Embryonic facial prominence (tissue), 1 donor: Measurements from ENCODE around the gene ATP2C2.
"Not testable (repeated sequence)": the region's sequence is repeated elsewhere in the genome, so short reads cannot be mapped to it uniquely, and the experiment has no call there.

ENCODE experiments used
- DNase-seq: peaks from one replicate; pipeline ENCODE4 v3.0.0-alpha.2; 2016; ENCODE audit errors: extremely low spot score

The ATP2C2 gene

DNA sequence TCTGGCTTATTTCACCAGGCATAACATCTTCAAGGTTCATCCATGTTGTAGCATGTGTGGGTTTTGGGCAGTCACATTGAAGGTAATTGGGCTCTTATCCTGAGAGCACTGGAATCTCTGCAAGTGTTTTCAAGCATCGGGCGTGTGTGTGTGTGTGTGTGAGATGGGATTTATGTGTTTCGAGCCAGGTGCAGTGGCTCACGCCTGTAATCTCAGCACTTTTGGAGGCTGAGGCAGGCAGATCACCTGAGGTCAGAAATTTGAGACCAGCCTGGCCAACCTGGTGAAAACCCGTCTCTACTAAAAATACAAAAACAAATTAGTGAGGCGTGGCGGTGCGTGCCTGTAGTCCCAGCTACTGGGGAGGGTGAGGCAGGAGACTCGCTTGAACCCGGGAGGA is 27.7 kb downstream of the ATP2C2 start:
- DNase-seq, result not testable (repeated sequence)

DNA sequence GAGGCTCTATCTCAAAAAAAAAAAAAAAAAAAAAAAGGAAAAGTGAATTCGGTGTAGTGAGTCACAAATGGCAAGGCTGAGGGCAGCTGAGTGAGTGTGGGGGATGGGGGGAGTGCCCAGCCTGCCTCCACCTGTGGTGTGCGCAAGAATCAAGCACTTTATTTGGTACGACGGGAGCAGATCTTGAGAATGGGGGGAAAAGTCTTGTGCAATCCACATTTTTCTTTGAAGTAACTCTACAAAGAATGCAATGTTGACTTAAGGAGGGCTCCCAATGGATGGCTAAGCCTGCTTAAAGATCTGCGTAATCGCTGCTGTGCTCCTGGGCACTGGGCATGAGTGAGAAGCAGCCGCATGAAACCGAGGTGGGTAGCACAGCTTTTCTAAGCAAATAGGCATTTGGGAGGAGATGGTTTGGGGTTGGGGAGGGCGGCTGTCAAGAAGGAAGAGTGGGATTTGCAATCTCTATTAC is 28.2 kb downstream of the ATP2C2 start:
- no peak for DNase-seq

DNA sequence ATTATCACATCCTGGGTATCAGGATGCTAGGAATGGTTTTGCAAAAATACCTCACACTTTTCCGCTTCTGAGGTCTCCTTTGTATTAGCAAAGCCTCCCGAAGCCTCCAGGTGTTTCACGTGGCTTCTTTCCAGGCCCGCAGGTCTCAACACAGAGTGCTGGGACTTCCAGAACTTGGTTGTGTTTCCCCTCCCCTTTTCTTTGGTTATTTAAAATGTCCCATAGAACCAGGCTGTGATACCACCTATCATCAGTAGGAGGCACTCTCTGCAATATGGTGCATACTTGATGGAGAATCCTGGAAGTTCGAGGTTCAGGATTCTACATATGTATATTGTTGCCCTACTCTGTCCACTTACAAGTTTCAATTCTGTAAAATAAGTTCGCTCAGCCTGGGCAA is 28.8 kb downstream of the ATP2C2 start:
- no peak for DNase-seq

DNA sequence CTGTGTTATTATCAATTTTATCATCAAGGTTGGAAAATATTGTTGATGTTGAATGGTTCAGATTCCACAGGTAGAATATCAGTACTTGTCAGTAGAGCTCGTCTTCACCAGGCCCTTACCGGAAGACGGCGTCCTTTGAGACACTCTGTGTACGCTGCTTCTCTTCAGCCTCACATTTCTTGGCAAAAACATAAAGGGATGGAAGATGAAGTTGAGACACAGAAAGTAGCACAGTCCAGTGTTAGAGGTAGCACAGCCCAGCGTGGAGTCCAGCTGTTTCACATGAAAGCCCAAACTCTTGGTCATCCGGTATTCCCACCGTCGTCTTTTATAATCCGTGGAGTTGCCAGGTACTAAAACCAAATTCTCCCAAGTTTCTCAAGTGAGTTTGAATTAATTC is 30.4 kb downstream of the ATP2C2 start:
- no peak for DNase-seq

DNA sequence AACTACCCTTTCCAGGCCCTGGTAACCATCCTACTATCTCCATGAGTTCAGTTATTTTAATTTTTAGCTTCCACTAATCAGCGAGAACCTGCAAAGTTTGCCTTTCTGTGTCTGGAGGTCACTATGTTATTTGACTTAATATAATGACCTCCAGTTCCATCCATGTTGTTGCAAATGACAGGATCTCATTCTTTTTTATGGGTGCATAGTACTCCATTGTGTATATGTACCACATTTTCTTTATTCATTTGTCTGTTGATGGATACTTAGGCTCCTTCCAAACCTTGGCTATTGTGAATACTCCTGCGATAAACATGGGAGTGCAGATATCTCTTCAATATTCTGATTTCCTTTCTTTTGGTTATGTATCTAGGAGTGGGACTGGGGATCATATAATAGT is 31.6 kb downstream of the ATP2C2 start:
- not testable (repeated sequence) for DNase-seq

DNA sequence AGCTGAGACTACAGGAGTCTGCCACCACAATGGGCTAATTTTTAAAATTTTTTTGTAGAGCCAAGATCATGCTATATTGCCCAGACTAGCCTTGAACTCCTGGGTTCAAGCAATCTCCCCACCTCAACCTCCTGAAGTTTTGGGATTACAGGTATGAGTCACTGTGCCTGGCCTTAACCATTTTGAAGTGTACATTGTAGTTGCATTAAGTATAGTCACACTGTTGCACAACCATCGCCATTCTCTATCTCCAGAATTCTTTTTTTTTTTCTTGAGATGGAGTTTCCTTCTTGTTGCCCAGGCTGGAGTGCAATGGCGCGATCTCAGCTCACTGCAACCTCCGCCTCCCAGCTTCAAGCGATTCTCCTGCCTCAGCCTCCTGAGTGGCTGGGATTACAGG is 35.1 kb downstream of the ATP2C2 start:
- not testable (repeated sequence) for DNase-seq

DNA sequence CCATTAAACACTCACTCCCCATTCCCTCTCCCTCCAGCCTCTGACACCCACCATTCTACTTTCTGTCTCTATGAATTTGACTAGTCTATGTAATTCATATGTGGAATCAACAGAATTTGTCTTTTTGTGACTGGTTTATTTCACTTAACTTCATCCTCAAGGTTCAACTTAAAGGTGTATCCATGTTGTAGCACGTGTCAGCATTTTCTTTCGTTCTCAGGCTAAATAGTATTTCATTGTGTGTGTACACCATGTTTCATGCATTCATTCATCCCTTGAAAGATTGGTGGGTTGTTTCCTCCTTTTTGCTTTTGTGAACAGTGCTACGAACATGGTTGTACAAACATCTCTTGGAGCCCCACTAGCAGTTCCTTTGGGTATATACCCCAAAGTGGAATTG is 36.0 kb downstream of the ATP2C2 start:
- DNase-seq, result no peak

DNA sequence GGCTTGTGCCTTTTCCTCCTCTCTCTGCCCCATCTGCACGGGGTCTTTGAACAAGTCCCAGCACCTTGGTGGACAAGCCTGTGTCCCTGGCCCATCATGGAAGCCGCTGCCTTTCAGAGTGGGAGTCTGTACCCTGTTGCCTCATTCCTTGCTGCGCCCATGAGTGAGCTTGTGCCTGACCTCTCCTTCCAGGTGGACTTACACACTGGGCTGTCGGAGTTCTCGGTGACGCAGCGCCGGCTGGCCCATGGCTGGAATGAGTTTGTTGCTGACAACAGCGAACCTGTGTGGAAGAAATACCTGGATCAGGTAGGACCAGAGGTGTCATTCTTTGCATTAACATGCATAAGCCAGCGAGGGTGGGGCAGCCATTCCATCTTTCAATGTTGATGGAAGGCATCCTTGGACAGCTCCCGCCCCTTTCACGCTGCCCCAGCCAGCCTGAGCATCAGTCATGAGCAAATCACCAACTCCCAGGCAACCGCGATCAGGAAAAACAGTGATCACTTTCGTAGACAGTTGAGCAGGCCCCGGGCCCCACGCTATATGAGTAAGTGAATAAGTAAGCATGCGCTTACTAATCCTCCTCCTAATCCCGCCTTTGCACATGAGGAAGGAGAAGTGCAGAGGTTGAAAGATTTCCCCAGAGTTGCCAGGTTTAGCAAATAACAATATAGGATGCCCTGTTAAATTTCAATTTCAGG is 36.8 kb downstream of the ATP2C2 start:
- DNase-seq, result no peak

DNA sequence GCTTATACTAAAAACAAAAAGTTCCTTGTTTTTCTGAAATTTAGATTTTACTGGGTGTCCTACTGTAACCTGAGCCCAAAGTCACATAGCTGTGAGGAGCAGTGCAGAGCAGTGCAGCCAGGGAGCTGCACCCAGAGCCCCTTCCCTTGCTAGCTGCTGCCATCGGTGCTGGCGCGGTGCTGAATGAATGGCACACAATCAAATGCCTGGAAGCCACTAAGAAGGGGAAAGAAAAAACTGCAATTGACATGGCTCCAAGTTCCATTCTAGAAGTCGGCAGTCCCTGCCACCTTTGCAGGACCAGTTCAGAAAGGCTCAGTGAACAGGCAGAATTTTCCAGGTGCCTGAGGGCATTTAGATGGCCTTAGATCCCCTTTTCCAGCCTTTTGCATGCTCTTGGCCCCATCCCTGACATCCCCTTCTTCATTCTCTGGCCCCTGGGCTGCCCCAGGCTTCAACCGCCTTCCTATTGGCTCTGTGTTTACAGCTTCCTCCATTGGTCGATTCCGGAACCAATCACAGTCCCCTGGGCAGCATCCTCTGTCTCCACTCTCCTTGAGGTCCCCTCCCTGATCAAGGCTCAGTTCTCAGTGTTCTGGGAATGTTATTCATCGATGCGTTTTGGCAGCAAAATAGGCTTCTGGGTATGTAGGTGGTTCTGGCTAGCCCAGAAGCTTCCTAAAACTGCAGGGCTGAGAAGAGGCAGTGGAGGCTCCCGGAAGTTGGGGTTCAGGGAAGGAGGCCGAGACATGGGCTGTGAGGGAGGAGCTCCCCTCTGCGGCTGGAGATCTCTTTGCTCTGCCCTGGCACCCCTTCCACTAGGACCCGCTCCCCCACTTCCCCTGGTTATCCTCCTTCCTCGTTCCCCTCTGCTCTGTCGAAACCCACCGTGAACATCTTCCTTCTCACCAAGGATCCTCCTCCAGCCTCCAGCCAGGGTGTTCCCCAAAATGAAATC is 37.9 kb downstream of the ATP2C2 start:
- DNase-seq, result no peak

DNA sequence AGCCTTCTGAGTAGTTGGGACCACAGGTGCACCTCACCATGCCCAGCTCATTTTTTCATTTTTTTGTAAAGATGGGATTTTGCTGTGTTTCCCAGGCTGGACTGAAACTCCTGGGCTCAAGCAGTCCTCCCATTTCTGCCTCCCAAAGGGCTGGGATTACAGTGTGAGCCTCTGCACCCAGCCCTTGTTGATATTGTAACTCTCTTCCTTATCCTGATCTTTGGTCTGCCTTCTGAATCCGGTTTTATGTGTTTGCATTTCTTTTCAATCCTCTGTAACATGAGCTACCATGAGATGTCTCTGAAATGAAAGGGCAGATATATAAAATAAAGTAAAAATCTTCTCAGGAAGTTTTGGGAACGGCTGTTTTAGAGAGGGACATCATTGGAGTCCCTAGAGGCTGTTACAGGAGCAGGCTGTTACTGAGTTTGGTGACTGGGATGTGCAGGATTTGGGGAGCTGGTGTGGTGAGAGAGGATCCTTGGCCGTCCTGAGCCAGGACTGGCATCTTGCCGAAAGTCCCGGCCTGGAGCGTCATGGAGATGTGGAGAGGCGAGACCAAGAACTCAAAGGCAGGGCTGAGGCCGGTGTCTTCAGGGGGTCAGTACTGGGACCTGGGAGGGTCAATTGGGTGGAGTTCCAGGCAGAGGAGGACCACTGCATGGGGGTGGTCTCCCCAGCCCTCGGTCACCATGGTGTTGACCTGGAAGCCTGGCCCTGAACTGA is 39.4 kb downstream of the ATP2C2 start:
- no peak for DNase-seq

DNA sequence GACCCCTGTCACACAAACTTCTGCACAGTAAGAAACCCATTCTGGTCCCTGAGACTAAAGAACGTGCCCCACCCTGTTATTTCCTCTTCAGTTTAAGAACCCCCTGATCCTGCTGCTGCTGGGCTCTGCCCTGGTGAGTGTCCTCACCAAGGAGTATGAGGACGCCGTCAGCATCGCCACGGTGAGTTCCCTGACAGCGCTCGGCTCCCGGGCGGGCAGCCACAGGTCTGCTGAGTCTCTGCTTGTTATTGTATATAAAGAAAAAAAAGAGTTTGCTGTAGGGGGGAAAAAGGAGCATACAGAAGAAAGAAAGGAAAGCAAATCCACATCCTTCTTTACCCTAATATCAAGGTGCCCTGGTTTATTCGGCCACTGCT is 40.0 kb downstream of the ATP2C2 start:
- DNase-seq, result no peak

DNA sequence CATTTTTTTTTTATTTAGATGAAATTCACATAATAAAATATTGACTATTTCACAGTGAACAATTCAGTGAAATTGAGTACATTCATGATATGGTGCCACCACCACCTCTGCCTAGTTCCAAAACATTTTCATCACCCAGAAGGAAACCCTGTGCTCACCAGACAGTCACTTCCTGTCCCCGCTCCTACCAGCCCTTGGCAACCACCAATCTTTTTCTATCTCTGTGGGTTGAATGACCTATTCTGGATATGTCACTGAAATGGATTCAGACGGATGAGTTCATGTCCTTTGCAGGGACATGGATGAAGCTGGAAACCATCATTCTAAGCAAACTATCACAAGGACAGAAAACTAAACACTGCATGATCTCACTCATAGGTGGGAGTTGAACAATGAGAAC is 40.5 kb downstream of the ATP2C2 start:
- no peak for DNase-seq

DNA sequence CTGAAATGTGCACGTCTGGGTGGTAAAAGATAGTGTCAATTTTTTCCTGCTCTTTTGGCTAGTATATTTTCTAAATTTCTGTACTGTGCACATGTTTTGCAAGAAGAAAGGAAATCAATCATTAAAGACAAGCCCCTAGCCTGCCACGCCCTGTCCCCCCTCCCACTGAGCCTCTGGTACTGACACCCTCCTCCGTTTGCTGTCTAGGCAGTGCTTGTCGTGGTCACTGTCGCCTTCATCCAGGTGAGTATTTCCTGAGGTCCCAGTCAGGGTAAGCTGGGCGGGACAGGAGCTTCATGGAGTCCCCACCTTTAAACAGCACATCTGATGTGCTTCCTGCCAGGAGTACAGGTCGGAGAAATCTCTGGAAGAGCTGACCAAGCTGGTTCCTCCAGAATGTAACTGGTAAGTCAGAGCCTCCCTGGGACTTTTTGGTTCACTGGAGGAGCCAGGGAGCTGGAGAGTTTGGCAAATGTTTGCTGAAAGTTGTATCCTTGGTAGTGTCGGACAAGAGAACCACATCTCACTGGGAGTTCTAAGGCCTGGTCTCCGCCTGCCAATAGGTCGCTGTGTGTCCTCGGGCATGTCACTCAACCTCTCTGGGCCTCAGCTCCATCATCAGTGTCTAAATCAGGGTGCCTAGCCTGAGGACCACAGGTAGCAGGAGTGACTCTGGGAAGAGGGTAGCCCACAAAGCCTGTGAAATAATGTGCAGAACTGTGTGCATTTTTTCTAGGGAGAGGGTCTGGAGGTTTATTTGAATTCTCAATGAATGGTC is 42.2 kb downstream of the ATP2C2 start:
- DNase-seq, result no peak

DNA sequence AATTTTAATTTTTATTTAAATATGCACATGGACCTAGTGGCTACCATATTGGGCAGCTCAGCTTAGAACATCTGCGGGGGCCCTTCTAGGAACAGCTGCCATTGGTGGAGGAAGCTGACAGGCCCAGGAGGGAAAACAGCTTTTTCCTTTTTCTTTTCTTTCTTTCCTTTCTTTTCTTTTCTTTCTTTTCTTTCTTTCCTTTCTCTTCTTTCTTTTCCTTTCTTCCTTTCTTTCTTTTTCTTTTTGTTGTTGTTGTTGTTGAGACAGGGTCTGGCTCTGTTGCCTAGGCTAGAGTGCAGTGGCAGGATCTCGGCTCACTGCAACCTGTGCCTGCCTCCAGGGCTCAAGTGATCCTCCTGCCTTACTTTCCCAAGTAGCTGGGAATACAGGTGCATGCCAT is 43.4 kb downstream of the ATP2C2 start:
- DNase-seq, result no peak

DNA sequence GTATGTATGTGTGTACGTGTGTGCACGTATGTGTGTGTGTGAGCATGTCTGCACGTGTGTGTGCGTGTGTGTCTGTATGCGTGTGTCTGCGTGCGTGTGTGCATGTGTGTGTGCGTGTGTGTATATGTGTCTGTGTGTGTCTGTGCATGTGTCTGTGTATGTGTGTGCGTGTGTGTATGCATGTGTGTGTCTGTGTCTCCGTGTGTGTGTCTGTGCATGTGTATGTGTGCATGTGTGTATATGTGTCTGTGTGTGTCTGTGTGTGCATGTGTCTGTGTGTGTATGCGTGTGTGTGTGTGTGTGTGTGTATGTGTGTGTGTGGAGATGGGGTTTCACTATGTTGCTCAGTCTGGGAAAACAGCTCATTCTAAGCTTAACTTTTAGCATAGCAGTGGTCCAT is 43.9 kb downstream of the ATP2C2 start:
- DNase-seq, result no peak

DNA sequence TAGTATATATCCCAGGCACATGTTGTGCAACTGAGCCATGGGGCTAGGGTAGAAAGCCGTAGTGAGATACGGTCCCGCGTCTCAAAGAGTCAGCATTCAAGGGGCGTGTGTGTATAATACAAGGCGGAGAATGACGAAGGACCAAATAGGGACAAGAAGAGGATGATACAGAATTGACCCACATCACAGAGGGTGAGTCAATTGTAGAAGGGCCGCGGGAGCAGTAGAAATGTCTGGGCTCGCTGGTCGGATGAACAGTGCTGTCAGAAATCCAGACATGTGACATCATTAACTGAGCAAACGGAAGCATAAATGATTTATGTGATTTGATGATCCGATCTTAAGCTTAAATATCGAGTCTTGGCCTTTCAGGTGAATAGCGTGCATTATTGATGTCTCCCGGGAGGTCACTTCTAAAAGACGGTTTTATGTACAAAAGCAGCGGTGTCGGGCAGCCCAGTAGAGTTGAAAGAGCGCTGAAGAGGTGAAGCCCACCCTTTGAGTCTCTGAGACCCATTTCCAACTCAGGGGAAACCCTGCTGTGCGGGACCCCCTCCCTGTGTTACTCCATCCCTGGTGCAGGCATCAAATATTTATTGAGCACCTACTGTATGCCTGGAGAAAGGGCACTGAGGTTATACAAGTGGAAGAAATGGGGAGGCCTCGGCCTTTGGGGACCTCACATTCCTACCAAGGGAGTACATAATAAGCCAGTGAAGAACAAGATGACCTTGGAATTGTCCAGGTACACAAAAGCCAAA is 45.1 kb downstream of the ATP2C2 start:
- no peak for DNase-seq

DNA sequence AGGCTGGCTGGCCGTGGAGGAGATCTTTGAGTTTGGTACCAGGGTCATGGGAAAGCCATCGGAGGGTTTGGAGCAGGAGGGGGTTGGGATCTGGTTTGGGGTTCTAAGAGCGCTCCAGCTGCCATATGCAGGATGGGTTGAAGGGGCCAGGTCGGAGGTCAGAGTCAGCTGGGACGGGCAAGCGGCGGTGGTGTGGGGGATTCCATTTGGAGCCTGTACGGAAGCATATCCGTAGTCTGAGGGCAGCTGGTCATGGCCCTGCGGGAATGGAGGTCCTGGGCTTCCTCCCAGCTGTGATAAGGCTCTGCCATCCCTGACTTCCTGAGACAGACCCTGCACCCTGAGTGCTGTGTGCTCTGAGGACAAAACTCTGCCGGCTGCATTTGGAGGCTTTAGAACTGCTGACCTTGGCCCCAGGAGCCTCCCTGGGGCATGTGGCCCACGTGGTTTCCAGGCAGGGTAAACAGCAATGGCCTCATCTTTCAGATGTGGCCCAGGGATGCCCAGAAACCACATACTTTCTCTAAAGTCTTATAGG is 46.5 kb downstream of the ATP2C2 start:
- no peak for DNase-seq

DNA sequence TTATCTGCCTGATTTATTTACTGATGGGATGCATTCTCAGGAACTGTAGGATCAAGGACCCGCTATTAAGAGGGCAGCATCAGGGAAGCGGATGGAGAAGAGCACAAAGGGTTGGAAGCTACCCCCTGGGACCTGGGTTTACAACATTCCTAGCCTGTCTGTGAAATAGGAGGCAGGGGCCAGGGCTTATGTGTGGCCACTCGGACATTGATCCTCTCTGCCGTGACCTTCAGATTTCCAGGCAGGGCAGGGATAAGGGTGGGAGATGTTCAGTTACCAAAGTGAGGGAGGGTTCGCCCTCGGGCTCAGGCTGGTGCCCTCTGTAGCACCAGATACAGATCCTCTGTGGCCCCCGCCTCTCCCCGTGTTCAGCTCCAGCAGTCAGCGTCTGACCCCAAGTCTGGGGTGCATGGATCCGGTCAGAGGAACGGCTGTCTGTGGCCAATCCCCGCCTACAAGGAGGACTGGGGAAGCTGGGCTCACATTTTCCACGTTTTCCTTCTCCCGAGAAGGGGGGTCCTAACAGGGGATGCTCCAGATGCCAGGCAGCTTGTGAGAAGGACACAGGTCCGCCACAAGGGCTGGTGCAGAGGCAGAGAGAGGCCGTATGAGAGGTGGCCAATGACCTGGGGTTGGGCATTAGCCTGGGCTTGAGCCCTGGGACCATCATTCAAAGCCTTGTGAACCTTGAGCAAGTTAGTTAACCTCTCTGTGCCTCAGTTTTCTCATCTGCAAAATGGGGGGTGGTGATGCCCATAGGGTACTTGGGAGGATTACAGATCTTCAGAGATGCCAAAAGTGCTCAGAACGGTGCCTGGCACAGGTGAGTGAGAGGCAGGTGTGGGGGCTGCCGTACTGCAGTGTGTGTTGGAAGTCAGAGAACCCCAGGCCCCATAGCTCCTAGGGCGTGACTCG is 48.3 kb downstream of the ATP2C2 start:
- DNase-seq, result no peak

DNA sequence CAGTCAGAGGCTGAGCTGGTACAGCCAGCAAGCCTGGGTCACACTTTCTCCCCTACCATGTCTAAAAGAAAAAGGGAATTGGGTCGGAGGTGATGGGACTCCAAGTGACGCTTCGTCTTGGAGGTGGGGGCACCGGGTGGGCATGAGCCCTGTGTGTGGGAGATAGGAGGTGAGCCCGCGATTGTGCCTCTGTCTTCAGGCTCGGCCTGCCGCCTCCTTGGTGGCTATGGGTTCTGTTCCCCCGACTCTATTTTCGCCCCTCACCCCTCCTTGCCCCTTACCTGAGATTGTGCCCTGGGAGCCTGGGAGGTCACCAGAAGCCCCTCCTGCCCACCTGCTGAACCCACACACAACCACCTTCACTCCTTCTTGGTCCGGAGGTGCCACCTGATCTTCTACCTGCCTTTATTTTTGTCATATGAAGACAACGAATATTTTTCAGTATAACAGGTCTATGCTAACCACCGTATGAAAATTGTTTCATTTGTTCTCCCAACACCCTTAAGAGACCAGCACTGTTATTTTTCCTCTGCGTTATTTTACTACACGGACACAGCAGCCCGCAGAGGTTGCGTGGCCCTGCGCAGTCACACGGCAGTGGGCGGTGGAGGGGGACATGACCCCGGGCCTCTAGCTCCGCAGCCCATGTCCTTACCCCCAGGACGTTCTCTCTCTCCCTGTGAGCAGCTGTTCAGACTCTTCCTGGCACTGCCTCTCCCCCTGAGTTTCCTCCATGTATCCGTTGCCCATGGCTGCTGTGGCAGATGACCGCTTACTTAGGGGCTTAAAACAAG is 49.9 kb downstream of the ATP2C2 start:
- no peak for DNase-seq
